Neuron (in vitro differentiated cells): ENCODE measurements around the gene KCND2.

Experiments used
- H2AFZ ChIP-seq: one replicate; pipeline ENCODE4 v1.6.1; 2013; ENCODE audit warnings: low read depth, mild to moderate bottlenecking, inconsistent platforms, low read length, moderate library complexity
- H3K27me3 ChIP-seq: one replicate; pipeline ENCODE4 v1.6.1; 2013; ENCODE audit warnings: low read length; ENCODE audit not compliant: insufficient read depth
- H3K36me3 ChIP-seq: one replicate; pipeline ENCODE4 v1.6.1; 2013; ENCODE audit warnings: low read length; ENCODE audit not compliant: insufficient read depth
- H3K4me1 ChIP-seq: one replicate; pipeline ENCODE4 v1.6.1; 2013; ENCODE audit warnings: low read length; ENCODE audit not compliant: insufficient read depth
- H3K4me3 ChIP-seq: 2 replicates; pipeline ENCODE4 v1.5.1; 2013; ENCODE audit warnings: mild to moderate bottlenecking, low read length, moderate library complexity
- H3K9me3 ChIP-seq: one replicate; pipeline ENCODE4 v1.6.1; 2013; ENCODE audit warnings: low read length

Gene KCND2

DNA sequence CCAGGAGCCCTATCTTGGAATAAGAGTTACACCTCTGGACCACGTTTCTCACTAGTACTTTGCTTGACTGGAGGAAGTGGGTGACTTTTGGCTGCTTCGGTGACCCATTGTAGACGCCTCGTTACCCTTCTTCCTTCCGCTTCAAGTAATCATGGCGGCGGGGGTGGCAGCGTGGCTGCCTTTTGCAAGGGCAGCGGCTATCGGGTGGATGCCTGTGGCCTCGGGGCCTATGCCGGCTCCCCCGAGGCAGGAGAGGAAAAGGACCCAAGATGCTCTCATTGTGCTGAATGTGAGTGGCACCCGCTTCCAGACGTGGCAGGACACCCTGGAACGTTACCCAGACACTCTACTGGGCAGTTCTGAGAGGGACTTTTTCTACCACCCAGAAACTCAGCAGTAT is 1.5 kb downstream of the KCND2 start:
- H3K4me1 ChIP-seq = no peaks in the 10 kb centered on the region
- no peaks in the 10 kb centered on the region for H3K9me3 ChIP-seq
- peaks cover 9% of the 10 kb centered on the region for H3K27me3 ChIP-seq
- H3K36me3 ChIP-seq = no peaks in the 10 kb centered on the region
- H2AFZ ChIP-seq = no peak overlapping the region
- no peak overlapping the region for H3K4me3 ChIP-seq

DNA sequence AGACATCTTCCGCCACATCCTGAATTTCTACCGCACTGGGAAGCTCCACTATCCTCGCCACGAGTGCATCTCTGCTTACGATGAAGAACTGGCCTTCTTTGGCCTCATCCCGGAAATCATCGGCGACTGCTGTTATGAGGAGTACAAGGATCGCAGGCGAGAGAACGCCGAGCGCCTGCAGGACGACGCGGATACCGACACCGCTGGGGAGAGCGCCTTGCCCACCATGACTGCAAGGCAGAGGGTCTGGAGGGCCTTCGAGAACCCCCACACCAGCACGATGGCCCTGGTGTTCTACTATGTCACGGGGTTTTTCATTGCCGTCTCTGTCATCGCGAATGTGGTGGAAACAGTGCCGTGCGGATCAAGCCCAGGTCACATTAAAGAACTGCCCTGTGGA is 1.9 kb downstream of the KCND2 start:
- H2AFZ ChIP-seq = no peak overlapping the region
- H3K27me3 ChIP-seq = peaks cover 9% of the 10 kb centered on the region
- H3K36me3 ChIP-seq = no peaks in the 10 kb centered on the region
- H3K4me3 ChIP-seq = no peak overlapping the region
- H3K4me1 ChIP-seq = no peaks in the 10 kb centered on the region
- H3K9me3 ChIP-seq = no peaks in the 10 kb centered on the region

DNA sequence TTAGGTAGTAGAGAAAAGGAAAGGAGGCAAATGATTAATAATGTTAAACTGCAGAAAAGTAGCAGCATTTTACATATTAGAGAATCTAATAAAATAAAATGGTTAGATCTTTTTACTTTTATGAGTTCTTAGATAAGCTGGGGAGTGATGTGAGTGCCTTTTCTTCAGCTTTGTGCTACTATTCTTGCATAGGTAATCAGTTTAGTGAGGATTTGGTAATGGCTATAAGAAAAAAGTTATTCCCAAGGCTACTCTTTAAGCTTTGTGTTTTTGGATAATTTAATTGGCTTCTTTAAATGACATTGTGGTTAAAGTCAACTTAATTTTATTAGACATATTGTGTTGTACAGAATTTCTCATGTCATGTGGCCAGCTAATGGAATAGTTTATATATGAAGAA is 3.7 kb downstream of the KCND2 start:
- no peak overlapping the region for H2AFZ ChIP-seq
- no peaks in the 10 kb centered on the region for H3K9me3 ChIP-seq
- no peaks in the 10 kb centered on the region for H3K36me3 ChIP-seq
- peaks cover 9% of the 10 kb centered on the region for H3K27me3 ChIP-seq
- H3K4me1 ChIP-seq = no peaks in the 10 kb centered on the region
- no peak overlapping the region for H3K4me3 ChIP-seq

DNA sequence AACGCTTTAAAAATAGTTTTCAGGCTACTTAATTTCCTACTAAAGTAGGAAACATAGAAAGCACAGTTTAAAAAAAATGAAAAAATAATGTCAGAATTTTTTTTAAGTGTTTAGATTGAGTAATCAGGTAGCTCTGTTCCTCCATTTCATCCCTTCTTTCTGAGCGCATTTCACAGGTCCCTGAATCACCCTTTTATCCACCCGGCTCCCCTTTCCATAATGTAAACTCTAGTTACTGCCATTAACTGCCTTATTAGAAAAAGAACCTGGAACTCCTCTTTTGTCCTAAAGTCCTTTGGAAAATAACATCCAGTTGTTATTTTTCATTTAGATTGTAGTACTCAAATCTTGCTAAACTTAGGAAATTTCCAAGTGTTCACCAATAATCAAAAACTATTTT is 5.8 kb downstream of the KCND2 start:
- peaks cover 8% of the 10 kb centered on the region for H3K27me3 ChIP-seq
- no peak overlapping the region for H3K4me3 ChIP-seq
- no peaks in the 10 kb centered on the region for H3K4me1 ChIP-seq
- H2AFZ ChIP-seq = no peak overlapping the region
- no peaks in the 10 kb centered on the region for H3K36me3 ChIP-seq
- H3K9me3 ChIP-seq = no peaks in the 10 kb centered on the region

DNA sequence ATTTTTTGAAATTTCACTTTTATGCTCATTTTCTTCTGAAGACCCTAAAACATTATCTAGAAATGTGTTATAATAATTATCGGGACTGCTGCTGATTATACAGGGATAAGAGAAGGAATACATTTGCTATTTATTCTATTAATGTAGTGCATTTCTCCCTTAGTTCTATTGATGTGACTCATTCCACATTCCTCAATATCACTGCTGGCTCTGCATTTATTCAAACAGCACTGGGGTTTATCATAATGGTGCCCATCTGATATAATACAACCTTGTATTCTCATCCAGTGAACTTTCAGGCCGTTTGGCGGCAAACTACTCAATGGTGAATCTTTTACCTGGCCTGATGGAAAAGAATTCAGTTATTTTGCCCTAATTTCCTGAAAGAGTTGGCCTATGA is 7.8 kb downstream of the KCND2 start:
- H3K4me3 ChIP-seq = no peak overlapping the region
- H3K36me3 ChIP-seq = no peaks in the 10 kb centered on the region
- no peaks in the 10 kb centered on the region for H3K27me3 ChIP-seq
- no peak overlapping the region for H2AFZ ChIP-seq
- no peaks in the 10 kb centered on the region for H3K4me1 ChIP-seq
- H3K9me3 ChIP-seq = no peaks in the 10 kb centered on the region

DNA sequence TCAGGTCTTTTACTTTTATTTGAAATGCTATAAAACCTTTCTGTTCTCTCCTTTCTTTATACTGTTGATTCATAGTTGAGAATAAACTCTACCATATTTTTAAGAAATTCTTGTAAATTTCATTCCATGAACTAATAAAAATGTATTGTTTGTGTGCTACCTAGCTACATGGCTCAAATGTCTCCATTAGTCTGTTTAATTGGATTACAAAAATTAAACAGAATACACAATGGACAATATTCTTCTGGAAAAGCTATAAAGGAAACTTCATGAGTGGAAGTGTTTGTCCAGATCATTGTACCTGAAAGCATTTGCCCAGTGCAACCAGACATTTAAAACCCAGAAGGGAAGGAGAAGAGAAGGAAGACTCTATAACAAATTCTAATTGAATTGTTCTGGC is 20.1 kb downstream of the KCND2 start:
- Histone ChIP-seq H3K4me1 (no peaks in the 10 kb centered on the region), H3K9me3 (no peaks in the 10 kb centered on the region), H2AFZ (no peak overlapping the region), H3K4me3 (no peak overlapping the region), H3K36me3 (no peaks in the 10 kb centered on the region), H3K27me3 (no peaks in the 10 kb centered on the region)

DNA sequence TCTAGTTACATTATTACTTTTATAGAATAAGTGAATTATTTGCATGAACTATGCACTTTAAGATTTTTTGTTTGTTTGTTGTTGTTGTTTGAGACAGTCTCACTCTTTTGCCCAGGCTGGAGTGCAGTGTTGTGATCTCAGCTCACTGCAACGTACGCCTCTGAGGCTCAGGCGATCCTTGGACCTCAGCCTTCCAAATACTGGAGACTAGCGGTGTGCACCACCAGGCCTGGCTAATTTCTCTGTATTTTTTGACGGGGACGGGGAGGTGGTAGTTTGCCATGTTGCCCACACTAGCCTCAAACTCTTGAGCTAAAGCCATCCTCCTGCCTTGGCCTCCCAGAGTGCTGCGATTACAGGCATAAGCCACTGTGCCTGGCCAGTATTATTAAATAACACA is 29.2 kb downstream of the KCND2 start:
- Histone ChIP-seq H3K4me3 (no peak overlapping the region), H2AFZ (no peak overlapping the region), H3K9me3 (no peaks in the 10 kb centered on the region), H3K27me3 (no peaks in the 10 kb centered on the region), H3K4me1 (no peaks in the 10 kb centered on the region), H3K36me3 (no peaks in the 10 kb centered on the region)

DNA sequence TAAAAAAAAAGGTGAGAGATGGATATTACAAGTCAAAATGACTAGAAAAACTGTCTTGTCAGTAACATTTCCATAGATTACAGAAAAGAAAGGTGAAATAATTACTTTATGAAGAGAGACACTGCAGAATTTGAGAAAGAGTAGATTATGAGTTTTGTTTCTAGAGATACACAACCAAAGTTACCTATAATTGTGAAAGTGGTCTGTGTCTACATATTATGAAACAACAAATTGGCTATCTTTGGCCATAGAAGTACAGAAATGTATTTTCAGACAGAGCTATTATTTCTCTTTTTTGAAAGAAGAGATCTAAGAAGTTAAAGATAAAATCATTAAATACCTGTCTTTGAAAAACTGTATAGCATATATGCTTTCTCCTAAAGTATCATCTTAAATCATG is 30.1 kb downstream of the KCND2 start:
- no peaks in the 10 kb centered on the region for H3K36me3 ChIP-seq
- H2AFZ ChIP-seq = no peak overlapping the region
- H3K27me3 ChIP-seq = no peaks in the 10 kb centered on the region
- H3K4me1 ChIP-seq = no peaks in the 10 kb centered on the region
- no peaks in the 10 kb centered on the region for H3K9me3 ChIP-seq
- no peak overlapping the region for H3K4me3 ChIP-seq

DNA sequence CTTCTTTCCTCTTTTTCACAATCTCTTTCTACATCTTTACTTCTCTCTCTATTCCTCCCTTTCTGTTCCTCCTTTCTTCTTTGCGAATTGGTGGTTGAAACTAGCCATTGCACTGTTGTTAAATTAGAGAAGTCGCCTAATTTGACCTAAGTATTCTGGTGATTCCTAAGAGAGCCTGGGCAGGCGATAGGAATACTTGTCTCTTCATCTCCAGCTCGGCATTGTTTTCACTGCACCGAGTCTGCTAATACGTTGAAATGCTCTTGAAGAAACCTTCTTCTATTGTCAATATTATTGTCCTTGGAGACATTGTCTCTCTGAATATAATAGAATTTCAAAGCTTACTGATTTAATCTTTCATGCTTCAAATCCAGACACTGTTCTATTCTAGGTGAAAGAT is 31.7 kb downstream of the KCND2 start:
- Histone ChIP-seq H3K27me3 (no peaks in the 10 kb centered on the region), H3K9me3 (no peaks in the 10 kb centered on the region), H3K36me3 (no peaks in the 10 kb centered on the region), H3K4me1 (no peaks in the 10 kb centered on the region), H3K4me3 (no peak overlapping the region), H2AFZ (no peak overlapping the region)

DNA sequence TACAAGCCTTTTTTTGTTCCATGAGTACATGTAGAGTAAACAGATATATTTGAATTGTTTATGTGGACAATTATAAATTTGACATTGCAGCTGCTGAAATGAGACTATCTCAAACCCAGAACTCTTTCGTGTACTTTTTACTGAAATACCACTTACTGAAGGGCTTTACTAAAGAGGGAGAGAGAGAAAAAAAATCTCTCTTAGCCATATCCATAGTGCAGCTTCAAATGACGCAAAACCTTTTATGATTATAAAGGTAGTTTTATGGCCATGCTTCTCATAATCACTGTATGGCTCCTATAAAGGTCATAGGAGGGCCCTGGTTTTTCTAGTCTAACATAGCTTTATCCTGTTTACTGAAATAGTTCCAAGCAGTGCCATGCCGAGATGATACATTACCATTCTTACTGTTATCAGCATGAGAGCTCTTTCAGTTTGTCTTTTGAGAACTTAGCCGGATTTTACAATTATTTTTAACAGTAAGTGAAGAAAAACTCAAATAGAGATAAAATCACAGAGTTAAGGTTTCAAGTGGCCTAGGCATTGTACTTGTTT is 35.1 kb downstream of the KCND2 start:
- H3K27me3 ChIP-seq = no peaks in the 10 kb centered on the region
- H3K4me1 ChIP-seq = no peaks in the 10 kb centered on the region
- no peak overlapping the region for H3K4me3 ChIP-seq
- H2AFZ ChIP-seq = no peak overlapping the region
- H3K36me3 ChIP-seq = no peaks in the 10 kb centered on the region
- no peaks in the 10 kb centered on the region for H3K9me3 ChIP-seq

DNA sequence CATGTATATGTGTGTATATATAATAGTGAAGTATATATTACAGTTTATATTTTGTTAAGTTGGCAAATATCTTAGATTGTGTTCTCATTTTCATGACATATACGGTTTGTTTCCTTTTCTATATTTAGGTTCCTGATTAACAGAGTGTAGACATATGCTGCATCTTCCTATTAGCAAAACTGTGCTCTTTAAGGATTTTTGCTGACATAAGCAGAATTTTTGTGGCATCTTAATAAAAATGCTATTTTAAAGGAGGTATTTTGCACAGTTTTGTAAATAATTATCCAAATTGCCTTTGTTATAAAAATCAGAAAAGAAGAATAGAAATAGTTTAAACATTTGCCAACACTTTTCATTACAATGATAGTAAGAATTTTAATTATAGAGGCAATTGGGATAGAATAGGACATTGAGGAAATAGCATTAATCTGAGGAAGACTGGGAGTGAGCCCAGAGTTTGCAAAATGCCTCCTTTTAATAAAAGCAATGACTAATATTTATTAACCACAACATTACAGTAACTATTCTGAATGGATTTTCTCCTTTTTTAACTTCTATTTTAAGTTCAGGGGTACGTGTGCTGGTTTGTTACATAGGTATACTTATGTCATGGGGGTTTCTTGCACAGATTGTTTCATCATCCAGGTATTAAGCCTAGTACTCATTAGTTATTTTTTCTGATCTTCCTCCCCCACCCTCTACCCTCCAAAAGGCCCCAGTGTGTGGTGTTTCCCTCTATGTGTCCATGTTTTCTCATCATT is 38.2 kb downstream of the KCND2 start:
- no peaks in the 10 kb centered on the region for H3K9me3 ChIP-seq
- H2AFZ ChIP-seq = no peak overlapping the region
- H3K4me1 ChIP-seq = no peaks in the 10 kb centered on the region
- H3K4me3 ChIP-seq = no peak overlapping the region
- H3K27me3 ChIP-seq = no peaks in the 10 kb centered on the region
- H3K36me3 ChIP-seq = no peaks in the 10 kb centered on the region

DNA sequence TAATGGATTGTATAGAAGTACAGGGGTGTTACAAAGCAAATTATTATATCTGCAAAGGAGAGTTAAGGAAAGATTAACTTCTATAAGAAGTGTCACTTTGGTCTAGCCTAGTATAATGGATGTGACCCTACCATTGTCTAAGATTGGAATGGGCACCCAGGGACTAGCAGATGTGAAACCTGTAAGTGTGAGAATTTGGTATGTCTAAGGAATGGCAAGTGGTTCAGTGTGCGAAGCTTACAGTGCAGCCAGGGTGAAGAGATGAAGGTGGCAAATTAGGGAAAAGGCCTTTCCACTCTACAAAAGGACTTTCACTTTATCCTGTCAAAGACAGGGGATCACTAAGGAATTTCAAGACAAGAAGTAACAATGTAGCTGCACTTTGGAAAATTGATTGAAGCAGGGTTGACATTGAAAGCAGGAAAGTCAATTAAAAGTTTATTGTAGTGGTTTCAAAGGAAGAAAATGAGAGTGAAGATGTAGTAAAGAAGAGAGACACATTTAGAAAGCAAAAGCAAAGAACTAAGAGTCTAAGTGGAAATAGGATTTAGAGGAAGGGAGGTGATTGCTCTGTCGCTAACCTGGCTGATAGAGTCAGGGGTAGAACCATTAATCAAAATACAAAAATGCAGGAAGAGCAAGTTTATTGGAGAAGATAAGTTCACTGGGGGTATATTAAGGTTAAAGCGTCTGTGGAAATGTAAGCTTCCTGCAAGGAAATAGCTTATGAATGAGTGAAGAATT is 47.4 kb downstream of the KCND2 start:
- no peaks in the 10 kb centered on the region for H3K36me3 ChIP-seq
- H3K9me3 ChIP-seq = no peaks in the 10 kb centered on the region
- H3K4me3 ChIP-seq = no peak overlapping the region
- no peaks in the 10 kb centered on the region for H3K4me1 ChIP-seq
- no peak overlapping the region for H2AFZ ChIP-seq
- no peaks in the 10 kb centered on the region for H3K27me3 ChIP-seq

DNA sequence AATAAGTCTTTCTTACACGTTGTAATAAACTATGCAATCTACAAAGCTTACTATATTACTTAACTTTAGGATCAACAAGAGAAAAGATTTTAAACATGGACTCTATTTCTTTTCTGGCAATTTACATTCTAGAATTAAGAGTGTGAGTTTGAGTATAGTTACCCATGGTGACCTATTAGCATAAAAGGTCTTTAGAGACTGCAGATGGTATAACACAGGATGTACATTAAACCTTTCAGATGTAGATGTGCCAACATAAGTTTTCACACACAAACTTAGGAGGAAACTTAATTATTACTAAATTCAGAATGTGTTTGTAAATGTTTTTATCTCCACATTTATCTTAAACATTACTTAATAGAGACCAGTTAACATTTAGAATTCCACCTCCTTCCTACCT is 54.1 kb downstream of the KCND2 start:
- Histone ChIP-seq H3K9me3 (no peaks in the 10 kb centered on the region), H2AFZ (no peak overlapping the region), H3K36me3 (no peaks in the 10 kb centered on the region), H3K27me3 (no peaks in the 10 kb centered on the region), H3K4me1 (no peaks in the 10 kb centered on the region), H3K4me3 (no peak overlapping the region)
